GM21367 (cell line): ENCODE data around the gene MPPED1.

ENCODE experiments used
- ATAC-seq: cut with Tn5 transposase; IDR thresholded peaks from one replicate; pipeline ENCODE4 v1.9.1; 2021; ENCODE audit not compliant: unreplicated experiment

The MPPED1 gene

GRCh38 chr22:43514476-43515157 is 102.8 kb downstream of the MPPED1 start:
- ATAC-seq: no peak

GRCh38 chr22:43515411-43515810 is 103.6 kb downstream of the MPPED1 start:
- no peak for ATAC-seq

- ATAC-seq: no peak
Observed at GRCh38 chr22:43515902-43516301, 104.1 kb downstream of the MPPED1 start.

- no peak for ATAC-seq
Observed at GRCh38 chr22:43516386-43516785, 104.6 kb downstream of the MPPED1 start.

- ATAC-seq: no peak
Observed at GRCh38 chr22:43516996-43517635, 105.3 kb downstream of the MPPED1 start.

- ATAC-seq: no peak
Observed at GRCh38 chr22:43520632-43521039, 108.8 kb downstream of the MPPED1 start.

- no peak for ATAC-seq
Observed at GRCh38 chr22:43521716-43522115, 109.9 kb downstream of the MPPED1 start.

GRCh38 chr22:43526117-43526655 is 114.4 kb downstream of the MPPED1 start:
- ATAC-seq: no peak

- ATAC-seq: no peak
Observed at GRCh38 chr22:43526946-43527345, 115.1 kb downstream of the MPPED1 start.

- ATAC-seq: no peak
Observed at GRCh38 chr22:43528601-43529360, 117.0 kb downstream of the MPPED1 start.

GRCh38 chr22:43529461-43529860 is 117.6 kb downstream of the MPPED1 start:
- no peak for ATAC-seq

- ATAC-seq: no peak
Observed at GRCh38 chr22:43529934-43530333, 118.1 kb downstream of the MPPED1 start.

GRCh38 chr22:43530349-43531201 is 118.8 kb downstream of the MPPED1 start:
- no peak for ATAC-seq

GRCh38 chr22:43531651-43532050 is 119.8 kb downstream of the MPPED1 start:
- no peak for ATAC-seq

GRCh38 chr22:43532301-43533155 is 120.7 kb downstream of the MPPED1 start:
- ATAC-seq: no peak

GRCh38 chr22:43533156-43533530 is 121.3 kb downstream of the MPPED1 start:
- ATAC-seq: no peak

GRCh38 chr22:43533656-43534428 is 122.0 kb downstream of the MPPED1 start:
- ATAC-seq: no peak

GRCh38 chr22:43534916-43535315 is 123.1 kb downstream of the MPPED1 start:
- no peak for ATAC-seq

- no peak for ATAC-seq
Observed at GRCh38 chr22:43535336-43535735, 123.5 kb downstream of the MPPED1 start.
